HG03571 (cell line): Measurements from ENCODE around the gene ZNF324.
A peak's percentile ranks its signal among the peaks of the same experiment; 100 is the strongest.
"Not testable (repeated sequence)": the region's sequence is repeated elsewhere in the genome, so short reads cannot be mapped to it uniquely, and the experiment has no call there.

Experiments
- ATAC-seq: cut with Tn5 transposase; IDR thresholded peaks from one replicate; pipeline ENCODE4 v1.9.1; 2021; ENCODE audit not compliant: unreplicated experiment

The ZNF324 gene

DNA sequence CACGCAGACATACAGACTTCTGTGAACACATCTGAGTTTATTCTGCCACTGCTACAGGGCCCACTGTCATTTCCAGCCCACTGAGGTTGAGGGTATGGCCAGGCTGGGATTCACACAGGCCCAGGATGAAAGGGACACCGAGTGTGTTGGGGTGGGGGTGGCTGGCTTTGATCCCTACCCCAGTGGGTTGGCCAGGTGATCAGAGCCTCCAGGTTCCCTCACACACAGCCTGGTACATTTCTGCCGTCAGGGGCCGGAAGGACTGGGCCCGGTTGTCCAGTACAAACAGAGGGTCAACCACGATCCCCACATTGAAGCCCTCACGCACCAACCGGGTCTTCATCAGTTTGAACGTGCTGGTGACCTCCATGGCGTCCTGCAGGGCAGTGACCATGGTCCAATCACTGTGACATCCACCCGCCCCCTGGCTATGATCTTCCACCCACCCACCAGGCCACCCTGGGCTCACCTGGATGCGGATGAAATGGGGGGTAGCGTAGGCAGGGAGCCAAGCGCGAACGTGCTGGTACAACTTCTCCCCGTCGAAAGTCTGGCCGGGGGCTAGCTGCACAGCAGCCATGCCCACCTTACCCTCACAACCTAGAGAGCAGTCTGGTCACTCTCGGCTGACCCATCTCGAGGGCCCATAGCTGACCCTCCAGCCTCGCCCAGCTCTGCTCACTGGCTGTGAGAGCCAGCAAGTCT, 31.6 kb downstream of the ZNF324 start:
- peak; percentile 3 for ATAC-seq

DNA sequence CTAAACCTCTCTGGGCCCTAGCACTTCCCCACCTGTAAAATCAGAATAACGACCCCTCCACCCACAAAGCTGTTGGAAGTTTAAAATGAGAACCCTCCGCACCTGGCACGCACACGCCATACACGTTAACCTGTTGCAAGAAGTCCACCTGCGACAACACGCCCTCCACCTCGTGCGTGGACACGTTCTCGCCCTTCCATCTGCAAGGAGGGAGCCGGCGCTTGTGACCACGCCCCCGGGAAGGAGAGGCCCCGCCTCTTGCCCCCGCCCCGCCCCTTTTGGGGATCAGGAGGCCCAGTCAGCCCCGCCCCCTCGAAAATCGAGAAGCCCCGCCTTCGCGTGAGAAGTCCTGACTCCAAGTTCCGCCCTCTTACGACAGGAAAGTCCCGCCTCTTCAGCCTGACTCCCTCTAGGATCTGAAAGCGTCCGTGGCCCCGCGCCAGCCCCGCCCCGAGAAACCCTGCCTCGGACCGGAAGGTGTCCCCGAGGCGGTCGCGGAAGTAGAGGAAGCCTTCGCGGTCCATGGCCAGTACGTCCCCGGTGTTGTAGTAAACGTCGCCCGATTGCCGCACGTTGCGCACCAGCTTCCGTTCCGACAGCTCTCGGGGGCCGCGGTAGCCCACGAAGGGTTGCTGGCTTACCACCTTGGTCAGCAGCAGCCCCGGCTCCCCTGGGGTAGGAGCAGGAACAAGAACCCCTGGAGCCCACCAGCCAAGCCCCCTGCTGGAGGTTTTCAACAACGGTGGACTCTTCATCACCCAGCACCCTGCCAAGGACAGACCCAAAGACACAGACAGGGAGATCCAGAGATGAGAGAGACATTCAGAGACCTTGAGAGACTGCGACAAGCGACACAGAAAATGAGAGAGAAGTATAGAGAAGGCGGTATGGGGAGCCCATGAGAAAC, 32.4 kb downstream of the ZNF324 start:
- ATAC-seq, result peak; percentile 73

DNA sequence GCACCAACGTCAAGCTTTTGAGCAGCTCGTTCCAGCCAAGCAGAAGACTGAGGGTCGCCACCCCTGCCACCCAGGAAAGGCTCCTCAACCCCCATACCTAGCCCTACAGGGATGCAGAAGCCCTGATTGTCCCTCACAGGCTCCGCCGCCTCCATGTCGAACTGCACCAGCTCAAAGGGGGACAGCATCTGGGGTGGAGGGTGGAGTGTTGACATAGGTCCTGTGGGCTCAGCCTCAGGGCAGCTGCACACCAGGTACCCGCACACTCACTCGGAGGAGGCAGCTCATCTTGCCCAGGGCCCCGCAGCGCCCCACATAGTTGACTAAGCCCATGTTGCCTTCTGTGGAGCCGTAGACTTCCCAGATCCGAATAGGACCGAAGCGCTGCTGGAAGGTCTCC, 33.4 kb downstream of the ZNF324 start:
- no peak for ATAC-seq

DNA sequence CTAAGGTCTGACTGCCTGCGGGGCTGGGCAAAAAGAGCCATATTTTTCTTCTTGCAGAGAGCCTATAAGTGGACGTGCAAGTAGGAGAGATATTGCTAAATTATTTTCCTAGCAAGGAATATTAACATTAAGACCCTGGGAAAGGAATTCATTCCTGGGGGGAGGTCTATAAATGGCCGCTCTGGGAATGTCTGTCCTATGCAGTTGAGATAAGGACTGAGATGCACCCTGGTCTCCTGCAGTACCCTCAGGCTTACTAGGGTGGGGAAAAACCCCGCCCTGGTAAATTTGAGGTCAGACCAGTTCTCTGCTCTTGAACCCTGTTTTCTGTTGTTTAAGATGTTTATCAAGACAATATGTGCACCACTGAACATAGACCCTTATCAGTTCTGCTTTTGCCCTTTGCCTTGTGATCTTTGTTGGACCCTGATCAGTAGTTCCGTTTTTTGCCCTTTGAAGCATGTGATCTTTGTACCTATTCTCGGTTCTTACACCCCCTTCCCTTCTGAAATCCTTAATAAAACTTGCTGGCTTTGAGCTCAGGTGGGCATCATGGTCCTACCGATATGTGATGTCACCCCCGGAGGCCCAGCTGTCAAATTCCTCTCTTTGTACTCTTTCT, 40.8 kb downstream of the ZNF324 start:
- ATAC-seq, result not testable (repeated sequence)

DNA sequence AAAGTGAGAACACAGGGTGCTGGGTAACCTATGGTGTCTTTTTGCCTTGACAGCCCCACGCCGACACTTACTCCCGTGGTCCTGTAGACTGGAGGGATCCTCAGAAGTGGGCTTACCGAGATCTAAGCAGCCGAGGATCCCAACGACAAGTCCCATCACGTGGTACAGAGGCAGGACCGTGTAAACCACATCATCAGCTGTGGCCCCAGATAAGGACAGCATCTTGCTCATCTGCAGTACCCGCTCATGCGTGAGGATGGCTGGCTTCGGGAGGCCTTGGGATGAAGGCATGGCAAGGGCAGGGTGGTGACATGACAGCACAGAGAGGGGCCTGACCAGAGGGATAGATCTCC, 42.8 kb downstream of the ZNF324 start:
- no peak for ATAC-seq

DNA sequence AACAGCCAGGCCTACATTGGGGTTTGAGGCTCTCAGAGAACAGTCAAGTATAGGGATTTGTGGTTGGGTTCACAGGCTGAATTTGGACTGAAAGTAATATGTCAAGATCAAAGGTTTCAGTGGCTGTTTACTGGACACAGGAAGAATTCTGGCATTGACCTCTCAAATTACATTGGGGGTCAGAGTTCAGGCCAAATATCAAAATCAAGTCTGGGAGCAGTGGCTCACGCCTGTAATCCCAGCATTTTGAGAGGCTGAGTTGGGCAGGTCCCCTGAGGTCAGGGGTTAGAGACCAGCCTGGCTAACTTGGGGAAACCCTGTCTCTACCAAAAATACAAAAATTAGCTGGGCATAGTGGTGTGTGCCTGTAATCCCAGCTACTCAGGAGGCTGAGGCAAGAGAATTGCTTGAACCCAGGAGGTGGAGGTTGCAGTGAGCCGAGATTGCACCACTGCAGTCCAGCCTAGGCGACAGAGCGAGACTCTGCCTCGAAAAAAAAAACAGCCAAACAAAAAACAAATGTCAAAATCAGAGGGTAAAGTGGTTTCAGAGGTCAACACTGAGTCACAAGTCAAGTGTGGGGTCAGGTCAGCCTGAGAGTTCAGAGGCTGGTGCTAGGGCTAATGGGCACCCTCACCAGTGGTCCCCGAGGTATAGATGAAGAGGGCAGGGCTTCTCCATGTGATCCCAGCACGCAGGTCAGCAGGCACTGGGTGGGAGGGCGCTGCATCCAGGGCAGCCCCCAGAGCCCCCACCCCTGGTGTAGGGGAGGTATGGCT, 43.4 kb downstream of the ZNF324 start:
- no peak for ATAC-seq

DNA sequence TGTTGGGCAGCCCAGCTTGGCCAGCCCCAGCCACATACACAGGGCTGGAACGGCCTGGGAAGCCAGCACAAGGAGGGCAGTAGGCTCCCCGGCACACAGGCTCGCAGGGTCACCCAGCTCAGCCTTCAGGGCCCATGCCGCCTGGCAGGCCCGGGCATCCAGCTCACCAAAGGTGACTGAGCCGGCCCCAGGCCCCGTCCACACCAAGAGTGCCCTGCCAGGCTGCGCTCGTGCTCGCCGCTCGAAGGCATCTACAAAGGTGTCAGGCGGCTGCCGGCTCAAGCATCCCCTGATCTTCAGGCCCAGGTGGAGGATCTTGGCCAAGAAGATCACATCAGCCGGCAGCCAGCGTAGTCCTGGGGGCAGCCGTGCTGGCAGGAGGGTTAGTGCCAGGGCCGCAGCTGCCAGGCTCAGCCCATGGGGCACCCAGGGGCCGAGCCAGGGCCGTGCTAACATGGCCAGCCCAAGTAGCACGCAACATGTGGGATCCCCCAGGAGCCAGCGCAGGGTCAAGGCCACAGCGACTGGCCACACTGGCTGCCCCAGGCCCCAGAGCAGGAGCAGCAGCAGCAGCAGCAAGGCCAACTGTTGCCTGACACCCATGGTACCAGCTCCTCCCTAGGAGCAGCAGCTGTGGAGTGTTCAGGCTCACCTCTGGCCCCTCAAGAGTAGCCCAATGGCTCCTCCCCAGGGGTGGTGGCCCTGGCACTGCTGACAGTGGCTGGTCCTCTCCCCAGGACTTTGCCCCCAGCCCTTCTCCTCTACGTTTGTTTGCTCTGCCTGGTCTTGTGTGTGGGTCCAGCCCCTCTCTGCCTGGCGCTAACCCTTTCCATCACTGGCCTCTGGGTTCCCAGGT, 44.7 kb downstream of the ZNF324 start, which contains the start of gene SLC27A5:
TSS of gene SLC27A5 (minus strand) at position 640 of the 856 bp plus-strand sequence. CDS start at position 603, 37 bp downstream.
- ATAC-seq, result no peak

DNA sequence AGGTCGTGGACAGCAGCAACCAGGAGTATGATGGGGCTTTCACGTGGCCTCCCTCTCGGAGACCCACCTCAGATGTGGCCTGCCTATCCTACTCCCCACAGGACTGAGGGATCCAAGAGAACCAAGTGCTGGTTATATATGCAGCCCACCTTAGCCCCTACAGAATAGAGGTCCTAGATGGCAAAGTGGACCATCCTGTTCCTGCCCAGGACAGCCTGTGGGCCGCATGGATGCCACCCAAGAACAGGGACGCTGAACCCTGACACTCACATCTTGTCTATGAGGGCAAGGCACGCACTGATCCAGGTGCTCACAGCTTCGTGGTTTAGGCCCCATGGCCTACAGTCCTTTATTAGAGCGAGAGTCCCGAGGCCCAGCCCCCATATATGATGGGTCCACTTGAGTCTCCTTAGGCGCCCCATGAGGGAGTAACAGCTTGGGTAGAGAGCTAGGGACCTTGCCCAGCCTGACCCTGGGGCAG, 46.4 kb downstream of the ZNF324 start:
- ATAC-seq, result no peak

DNA sequence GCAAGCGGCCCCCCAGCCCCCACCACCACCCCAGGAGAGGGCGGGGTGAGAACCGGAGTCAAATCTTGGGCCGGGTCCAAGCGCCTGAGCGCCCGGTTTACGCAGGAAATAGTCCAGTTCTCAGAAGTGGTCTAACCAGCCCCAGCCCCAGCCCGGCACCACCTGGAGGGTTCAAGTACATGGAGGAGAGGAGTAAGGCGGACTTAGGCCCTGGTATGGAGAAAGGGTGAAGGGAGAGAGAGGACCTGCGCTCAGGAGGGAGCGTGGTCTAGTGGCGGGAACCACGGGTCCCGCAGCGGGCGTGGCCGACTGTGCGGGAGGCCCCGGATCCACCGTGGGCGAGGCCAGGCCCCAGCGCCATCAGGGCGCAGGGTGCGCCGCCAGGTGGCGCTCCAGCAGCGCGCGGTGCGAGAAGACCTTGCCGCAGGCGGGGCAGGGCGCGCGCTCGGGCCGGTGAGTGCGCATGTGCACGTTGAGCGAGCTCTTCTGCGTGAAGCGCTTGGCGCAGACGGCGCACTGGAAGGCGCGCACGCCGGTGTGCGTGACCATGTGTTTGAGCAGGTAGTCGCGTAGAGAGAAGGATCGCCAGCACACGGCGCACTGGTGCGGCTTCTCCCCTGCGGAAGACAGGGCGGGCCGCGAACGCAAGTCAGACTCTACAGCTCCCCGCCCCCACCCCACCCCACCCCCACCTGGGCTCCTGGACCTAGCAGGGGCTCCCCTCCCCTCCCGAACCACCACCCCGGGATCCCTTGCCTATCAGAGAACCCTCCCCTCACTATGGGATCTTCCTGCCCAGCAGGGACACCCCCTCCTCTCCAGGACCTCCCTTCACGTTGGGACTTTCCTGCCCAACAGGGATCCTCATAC, 47.0 kb downstream of the ZNF324 start:
- no peak for ATAC-seq

DNA sequence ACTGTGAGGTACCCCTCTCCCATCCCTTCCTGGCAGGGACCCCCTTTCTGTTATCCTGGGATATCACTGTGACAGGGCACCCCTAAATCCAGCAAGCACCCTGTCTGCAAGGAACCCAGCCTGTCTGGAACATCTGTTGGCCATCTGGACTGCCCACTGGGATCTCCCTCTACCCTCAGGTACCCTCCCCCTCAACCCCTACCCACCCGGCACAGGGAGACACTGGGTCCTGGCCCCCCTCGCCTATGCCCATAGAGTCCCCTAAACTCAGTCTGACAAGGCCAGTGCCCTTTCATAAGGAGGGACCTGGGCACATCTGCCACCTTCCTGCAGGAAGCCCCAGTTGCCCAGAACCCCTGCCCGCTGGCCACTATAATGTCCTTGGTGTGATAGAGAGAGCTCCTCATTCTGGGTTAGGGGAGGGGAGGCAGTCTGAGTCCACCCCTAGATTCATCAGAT, 47.7 kb downstream of the ZNF324 start:
- no peak for ATAC-seq

DNA sequence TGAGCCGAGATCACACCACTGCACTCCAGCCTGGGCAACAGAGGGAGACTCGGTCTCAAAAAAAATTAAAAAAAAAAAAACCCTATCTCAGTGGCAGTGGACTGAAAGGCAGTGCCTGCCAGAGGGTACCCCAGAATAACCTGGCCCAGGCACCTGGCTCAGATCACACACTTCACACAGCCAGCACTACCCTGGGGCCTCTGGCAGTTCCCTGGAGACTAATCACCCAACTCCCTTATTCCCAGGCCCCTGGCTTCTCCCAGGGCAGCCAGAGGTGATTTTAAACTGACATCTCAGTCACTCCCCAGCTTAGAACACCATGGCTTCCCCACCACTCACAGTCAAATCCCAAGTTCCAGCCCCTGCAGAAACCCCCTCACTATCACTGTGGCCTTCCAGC, 48.4 kb downstream of the ZNF324 start:
- ATAC-seq, result no peak

DNA sequence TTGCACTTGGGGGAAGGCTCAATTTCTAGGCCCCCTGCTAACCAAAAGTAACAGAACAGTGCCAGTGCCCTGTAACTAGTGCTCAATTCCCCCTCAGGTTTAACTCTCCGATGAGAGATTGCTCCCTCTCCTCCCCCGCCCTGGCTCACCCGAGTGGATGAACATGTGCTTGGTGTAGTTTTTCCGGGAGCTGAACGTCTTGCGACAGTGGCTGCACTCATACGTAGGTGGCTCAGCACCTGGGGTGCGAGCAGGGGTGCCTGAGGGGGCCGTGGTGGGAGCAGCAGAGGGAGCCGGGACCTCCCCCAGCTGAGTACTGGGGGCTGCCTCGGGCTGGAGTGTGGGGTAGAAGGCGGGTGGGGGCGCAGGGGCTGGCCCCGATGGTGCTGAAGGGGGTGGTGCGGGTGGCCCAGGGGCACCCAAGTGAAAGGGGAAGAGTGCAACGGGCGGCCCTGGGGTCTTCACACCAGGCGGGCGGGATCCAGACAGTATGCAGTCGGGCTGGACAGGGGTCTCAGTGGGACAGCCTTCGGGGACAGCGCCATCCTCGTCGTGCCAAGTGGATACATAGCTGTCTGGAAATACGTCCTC, 49.5 kb downstream of the ZNF324 start:
- no peak for ATAC-seq

DNA sequence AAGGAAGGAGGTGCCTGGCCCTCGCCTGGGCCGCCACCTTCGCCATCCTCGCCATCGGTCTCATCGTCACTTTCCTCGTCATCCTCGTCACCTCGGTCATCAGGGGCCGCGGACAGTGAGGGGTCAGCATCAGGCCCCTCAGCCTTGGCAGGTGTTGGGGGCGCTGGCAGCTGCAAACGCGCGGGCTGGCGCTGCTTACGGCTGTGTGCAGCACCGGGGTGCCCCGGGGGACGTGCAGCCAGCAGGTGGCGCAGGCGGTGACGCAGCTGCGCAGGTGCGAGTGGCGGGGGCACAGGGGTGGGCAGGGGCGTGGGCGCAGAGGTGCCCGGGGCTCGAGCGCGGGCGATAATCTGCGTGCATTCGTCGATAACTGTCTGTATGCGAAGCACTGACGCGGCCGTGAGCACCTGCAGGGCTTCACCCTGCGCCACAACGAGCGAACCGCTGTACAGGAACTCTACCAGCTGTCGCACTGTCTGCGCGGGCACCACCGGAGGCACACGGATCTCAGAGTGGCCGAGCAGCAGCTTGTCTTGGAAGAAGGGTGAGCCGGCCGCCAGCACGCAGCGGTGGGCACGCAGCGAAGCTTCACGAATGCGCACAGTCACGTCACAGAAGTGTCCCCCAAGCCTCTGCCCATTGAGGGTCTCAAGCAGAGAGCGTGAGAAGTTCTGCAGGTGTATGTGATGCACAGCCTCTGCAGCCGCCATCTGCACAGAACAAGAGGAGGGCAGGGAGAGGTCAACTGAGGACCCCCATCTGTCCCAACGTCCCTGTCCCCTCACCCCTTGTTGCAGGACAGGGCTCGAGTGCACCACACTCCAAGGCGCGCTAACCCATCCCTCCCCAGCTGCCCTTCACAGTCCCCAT, 50.3 kb downstream of the ZNF324 start:
- ATAC-seq, result no peak

DNA sequence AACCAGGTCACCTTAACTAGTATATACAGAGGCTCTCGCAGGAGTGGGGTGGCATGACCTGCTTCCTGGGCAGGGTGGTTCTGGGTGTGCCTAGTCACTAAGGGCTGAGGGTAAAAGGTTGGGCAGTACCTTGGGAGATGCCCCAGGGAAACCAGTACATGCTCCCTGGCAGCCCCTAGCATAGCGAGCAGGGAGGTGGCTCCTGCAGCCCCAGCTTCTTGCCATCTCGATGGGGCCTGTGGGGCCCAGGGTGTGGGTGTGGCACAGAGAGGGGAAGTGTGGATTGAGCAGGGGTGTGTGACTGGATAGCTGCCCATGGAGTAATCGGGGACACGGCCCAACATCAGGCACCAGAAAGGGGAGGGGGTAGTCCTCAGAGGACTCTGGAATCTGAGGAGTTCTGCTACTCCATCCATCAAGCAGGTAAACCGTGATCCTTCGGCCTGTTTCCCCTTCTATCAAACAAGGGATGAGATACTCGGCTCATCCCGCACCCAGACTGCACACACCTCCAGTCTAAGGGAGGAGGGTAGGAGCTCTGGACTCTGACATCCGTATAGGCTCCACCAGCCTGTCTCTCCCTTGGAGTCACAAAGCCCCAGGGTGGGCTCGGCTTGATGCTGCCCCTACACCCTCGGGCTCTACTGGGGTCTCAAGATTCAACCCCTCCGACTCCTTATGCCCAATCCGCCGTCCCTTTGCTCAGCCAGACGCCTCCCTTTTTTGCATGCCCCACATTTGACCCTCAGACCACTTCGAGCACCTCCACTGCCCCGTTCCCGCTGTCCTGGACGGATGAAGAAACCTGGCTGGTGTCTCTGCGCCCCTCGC, 51.6 kb downstream of the ZNF324 start:
- no peak for ATAC-seq

DNA sequence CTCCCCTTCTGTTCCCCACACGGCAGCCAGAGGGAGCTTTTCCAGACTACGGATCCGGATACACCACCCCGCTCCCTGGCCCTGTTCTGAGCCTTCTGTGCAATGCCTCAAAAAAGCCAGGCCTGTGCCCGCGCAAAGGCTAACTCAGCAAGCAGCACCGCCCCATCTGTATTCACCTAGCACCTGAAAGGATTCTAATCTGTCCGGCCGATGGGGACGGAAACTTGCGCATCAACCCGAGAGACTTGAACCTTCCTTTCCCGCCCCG, 52.1 kb downstream of the ZNF324 start:
- ATAC-seq, result peak; percentile 5

DNA sequence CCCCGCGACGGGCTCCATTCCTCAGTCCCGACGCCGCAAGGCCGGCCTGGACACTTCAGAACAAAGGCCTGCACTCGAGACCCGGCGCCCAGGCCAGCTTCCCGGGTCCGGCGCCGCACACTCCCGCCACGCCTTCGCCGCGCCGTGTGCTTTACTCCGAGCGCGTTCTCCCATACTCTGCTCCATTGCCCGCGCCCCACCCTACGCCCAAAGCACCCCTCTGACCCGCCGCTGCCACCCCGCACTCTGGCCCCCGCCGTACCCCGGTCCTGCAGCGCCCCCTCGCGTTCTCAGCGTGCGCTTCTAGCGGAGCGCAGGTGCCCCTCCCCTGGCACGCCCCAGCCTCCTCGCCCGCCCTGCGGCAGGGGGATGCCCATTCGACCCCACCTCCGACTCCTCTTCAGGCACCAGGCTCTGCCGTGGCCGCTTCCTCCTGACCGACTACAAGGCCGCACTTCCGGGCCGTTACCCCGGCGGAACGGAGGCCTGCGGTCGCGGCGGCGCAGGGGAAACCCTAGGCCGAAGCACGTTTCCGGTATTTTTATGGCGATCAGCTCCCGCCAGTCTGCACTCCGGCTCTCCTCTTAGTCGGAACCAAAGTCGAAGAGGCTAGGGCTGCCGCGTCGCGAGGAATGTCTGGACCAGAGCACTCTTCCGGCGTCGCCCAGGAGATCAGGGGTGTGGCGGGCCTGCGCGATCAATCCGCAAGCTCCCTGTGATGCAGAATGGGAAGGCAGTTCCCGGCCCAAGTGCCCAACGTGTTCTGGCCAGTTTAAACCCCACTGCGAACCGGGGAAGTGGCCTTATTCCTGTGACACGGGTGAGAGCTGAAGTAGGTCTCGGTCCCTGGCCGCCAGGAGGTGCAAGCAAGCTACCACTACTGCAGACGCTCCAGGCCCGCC, 52.7 kb downstream of the ZNF324 start, which contains the start of gene ZBTB45:
TSS of gene ZBTB45 (minus strand) at position 456 of the 902 bp plus-strand sequence. CDS start 2,137 bp downstream, outside the sequence.
- ATAC-seq, result peak; percentile 74
